ENCODE data around the gene WNT3A.
"Not testable (repeated sequence)": the region's sequence is repeated elsewhere in the genome, so short reads cannot be mapped to it uniquely, and the experiment has no call there.

Gene WNT3A

GRCh38 chr1:228006786-228007048 is at the start of gene WNT3A:
TSS of gene WNT3A (plus strand) at chr1:228006998. CDS start at chr1:228007129, 131 bp downstream.
- no peak for DNase-seq

- DNase-seq: no peak
Observed at GRCh38 chr1:227958617-227959324, 48.0 kb upstream of the WNT3A start.

- DNase-seq: no peak
Observed at GRCh38 chr1:227959325-227959860, 47.4 kb upstream of the WNT3A start.

- peak; percentile 18 for DNase-seq
Observed at GRCh38 chr1:227961651-227962466, 44.9 kb upstream of the WNT3A start.

GRCh38 chr1:227966733-227967132 is 40.1 kb upstream of the WNT3A start:
- peak; percentile 7 for DNase-seq

GRCh38 chr1:227967815-227968214 is 39.0 kb upstream of the WNT3A start:
- not testable (repeated sequence) for DNase-seq

- not testable (repeated sequence) for DNase-seq
Observed at GRCh38 chr1:227970076-227970995, 36.5 kb upstream of the WNT3A start.

GRCh38 chr1:227971216-227971615 is 35.6 kb upstream of the WNT3A start:
- not testable (repeated sequence) for DNase-seq

- not testable (repeated sequence) for DNase-seq
Observed at GRCh38 chr1:227971643-227972282, 35.0 kb upstream of the WNT3A start.

GRCh38 chr1:227972283-227972679 is 34.5 kb upstream of the WNT3A start:
- DNase-seq: not testable (repeated sequence)

GRCh38 chr1:227972843-227973374 is 33.9 kb upstream of the WNT3A start:
- DNase-seq: not testable (repeated sequence)

- DNase-seq: not testable (repeated sequence)
Observed at GRCh38 chr1:227973724-227974288, 33.0 kb upstream of the WNT3A start.

GRCh38 chr1:227975583-227976283 is 31.1 kb upstream of the WNT3A start:
- not testable (repeated sequence) for DNase-seq

- no peak for DNase-seq
Observed at GRCh38 chr1:227987181-227987580, 19.6 kb upstream of the WNT3A start.

GRCh38 chr1:227994632-227995300 is 12.0 kb upstream of the WNT3A start:
- no peak for DNase-seq

GRCh38 chr1:227996187-227996950 is 10.4 kb upstream of the WNT3A start:
- no peak for DNase-seq

GRCh38 chr1:227998374-227999055 is 8.3 kb upstream of the WNT3A start:
- no peak for DNase-seq

GRCh38 chr1:227999056-227999930 is 7.5 kb upstream of the WNT3A start:
- peak; percentile 77 for DNase-seq

All from inflammatory macrophage treated with lipopolysaccharide for 4 hours (primary cell).